Activated naive CD4-positive, alpha-beta T cell treated with anti-CD3 and anti-CD28 coated beads, Interleukin-2, amount 50 U/mL, for 24 hours (primary cell): ENCODE measurements around the gene CLECL1.
"Not testable (repeated sequence)": the region's sequence is repeated elsewhere in the genome, so short reads cannot be mapped to it uniquely, and the experiment has no call there.

Source experiments
- H3K27ac Mint-ChIP-seq: one replicate; pipeline ENCODE4 v1.8.0; 2021; ENCODE audit warnings: mild to moderate bottlenecking, mixed read lengths
- H3K27me3 Mint-ChIP-seq: one replicate; pipeline ENCODE4 v1.8.0; 2021; ENCODE audit warnings: mixed read lengths
- H3K36me3 Mint-ChIP-seq: one replicate; pipeline ENCODE4 v1.8.0; 2021; ENCODE audit warnings: mixed read lengths
- H3K4me1 Mint-ChIP-seq: one replicate; pipeline ENCODE4 v1.8.0; 2021; ENCODE audit warnings: mixed read lengths
- H3K4me3 Mint-ChIP-seq: one replicate; pipeline ENCODE4 v1.8.0; 2021; ENCODE audit warnings: mild to moderate bottlenecking, mixed read lengths
- H3K9me3 Mint-ChIP-seq: one replicate; pipeline ENCODE4 v1.8.0; 2021; ENCODE audit warnings: mixed read lengths

The CLECL1 gene

GRCh38 chr12:9697619-9698018, 35.3 kb downstream of the CLECL1 start:
- no peak overlapping the region for H3K4me3 Mint-ChIP-seq
- H3K36me3 Mint-ChIP-seq, result peaks cover 46% of the 10 kb centered on the region
- H3K27ac Mint-ChIP-seq, result peak overlapping the region; percentile 5
- H3K9me3 Mint-ChIP-seq, result peaks cover 12% of the 10 kb centered on the region
- peaks cover 58% of the 10 kb centered on the region for H3K4me1 Mint-ChIP-seq
- no peaks in the 10 kb centered on the region for H3K27me3 Mint-ChIP-seq

- Mint-ChIP-seq H3K27ac (peak overlapping the region; percentile 84), H3K36me3 (peaks cover 60% of the 10 kb centered on the region), H3K9me3 (peaks cover 15% of the 10 kb centered on the region), H3K4me1 (peaks cover 56% of the 10 kb centered on the region)
- H3K4me3 Mint-ChIP-seq, H3K27me3 Mint-ChIP-seq: not testable (repeated sequence)
Observed at GRCh38 chr12:9695661-9696060, 37.2 kb downstream of the CLECL1 start.

DNA sequence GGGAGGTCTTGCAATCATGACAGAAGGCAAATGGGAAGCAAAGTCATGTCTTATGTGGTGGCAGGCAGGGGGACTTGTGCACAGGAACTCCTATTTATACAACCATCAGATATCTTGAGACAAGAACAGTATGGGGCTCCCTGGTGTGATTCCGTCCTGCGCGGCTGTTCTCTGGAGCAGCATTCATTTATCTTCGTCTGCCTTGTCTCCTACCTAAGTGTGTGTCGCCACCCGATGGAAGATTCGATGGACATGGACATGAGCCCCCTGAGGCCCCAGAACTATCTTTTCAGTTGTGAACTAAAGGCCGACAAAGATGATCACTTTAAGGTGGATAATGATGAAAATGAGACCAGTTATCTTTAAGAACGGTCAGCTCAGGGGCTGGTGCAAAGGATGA, 37.7 kb downstream of the CLECL1 start:
- H3K4me3 Mint-ChIP-seq, H3K27me3 Mint-ChIP-seq, H3K27ac Mint-ChIP-seq: not testable (repeated sequence)
- Mint-ChIP-seq H3K36me3 (peaks cover 63% of the 10 kb centered on the region), H3K4me1 (peaks cover 54% of the 10 kb centered on the region), H3K9me3 (peaks cover 13% of the 10 kb centered on the region)

GRCh38 chr12:9694241-9694640, 38.7 kb downstream of the CLECL1 start:
- Mint-ChIP-seq H3K9me3 (peaks cover 20% of the 10 kb centered on the region), H3K4me3 (no peak overlapping the region), H3K27ac (no peak overlapping the region), H3K36me3 (peaks cover 71% of the 10 kb centered on the region), H3K4me1 (peaks cover 53% of the 10 kb centered on the region), H3K27me3 (no peaks in the 10 kb centered on the region)

DNA sequence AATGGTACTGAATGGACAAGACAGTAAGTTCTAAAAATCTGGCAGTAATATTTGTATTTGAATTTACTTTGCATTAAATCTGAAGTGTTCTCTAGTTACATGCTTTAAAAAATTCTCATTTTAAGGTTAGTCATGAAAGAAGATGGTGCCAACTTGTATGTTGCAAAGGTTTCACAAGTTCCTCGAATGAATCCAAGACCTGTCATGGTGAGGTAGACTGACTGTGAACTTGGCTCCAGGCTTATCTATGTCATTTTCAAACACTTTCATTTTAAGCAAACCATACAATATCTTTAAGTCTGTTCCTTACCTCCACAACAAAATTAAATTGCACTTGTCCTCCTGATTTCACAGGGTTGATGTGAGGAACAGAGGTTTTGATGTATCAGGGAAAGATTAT, 40.0 kb downstream of the CLECL1 start:
- no peak overlapping the region for H3K4me3 Mint-ChIP-seq
- peaks cover 20% of the 10 kb centered on the region for H3K9me3 Mint-ChIP-seq
- no peak overlapping the region for H3K27ac Mint-ChIP-seq
- H3K27me3 Mint-ChIP-seq, result no peaks in the 10 kb centered on the region
- peaks cover 72% of the 10 kb centered on the region for H3K36me3 Mint-ChIP-seq
- peaks cover 49% of the 10 kb centered on the region for H3K4me1 Mint-ChIP-seq

- H3K36me3 Mint-ChIP-seq, result peaks cover 75% of the 10 kb centered on the region
- peak overlapping the region; percentile 52 for H3K4me3 Mint-ChIP-seq
- peaks cover 81% of the 10 kb centered on the region for H3K4me1 Mint-ChIP-seq
- H3K9me3 Mint-ChIP-seq, result peaks cover 15% of the 10 kb centered on the region
- peak overlapping the region; percentile 74 for H3K27ac Mint-ChIP-seq
- no peaks in the 10 kb centered on the region for H3K27me3 Mint-ChIP-seq
Observed at GRCh38 chr12:9687228-9687627, 45.7 kb downstream of the CLECL1 start.

- Mint-ChIP-seq H3K4me1 (peaks cover 77% of the 10 kb centered on the region), H3K36me3 (peaks cover 72% of the 10 kb centered on the region), H3K27ac (peak overlapping the region; percentile 31), H3K27me3 (no peaks in the 10 kb centered on the region), H3K9me3 (peaks cover 14% of the 10 kb centered on the region), H3K4me3 (peak overlapping the region; percentile 63)
Observed at GRCh38 chr12:9685915-9686314, 47.0 kb downstream of the CLECL1 start.

GRCh38 chr12:9685366-9685765, 47.5 kb downstream of the CLECL1 start:
- Mint-ChIP-seq H3K4me3 (peak overlapping the region; percentile 74), H3K36me3 (peaks cover 72% of the 10 kb centered on the region), H3K27ac (peak overlapping the region; percentile 68), H3K4me1 (peaks cover 77% of the 10 kb centered on the region), H3K9me3 (peaks cover 17% of the 10 kb centered on the region)
- H3K27me3 Mint-ChIP-seq, result not testable (repeated sequence)

- H3K36me3 Mint-ChIP-seq, result peaks cover 70% of the 10 kb centered on the region
- H3K4me1 Mint-ChIP-seq, result peaks cover 79% of the 10 kb centered on the region
- H3K9me3 Mint-ChIP-seq, result peaks cover 14% of the 10 kb centered on the region
- H3K4me3 Mint-ChIP-seq, result peak overlapping the region; percentile 74
- peak overlapping the region; percentile 33 for H3K27ac Mint-ChIP-seq
- H3K27me3 Mint-ChIP-seq, result not testable (repeated sequence)
Observed at GRCh38 chr12:9682949-9683348, 49.9 kb downstream of the CLECL1 start.

- Mint-ChIP-seq H3K4me3 (peak overlapping the region; percentile 74), H3K36me3 (peaks cover 72% of the 10 kb centered on the region), H3K4me1 (peaks cover 83% of the 10 kb centered on the region), H3K27ac (peak overlapping the region; percentile 33), H3K9me3 (peaks cover 14% of the 10 kb centered on the region)
- H3K27me3 Mint-ChIP-seq, result not testable (repeated sequence)
Observed at GRCh38 chr12:9682508-9682907, 50.4 kb downstream of the CLECL1 start.

DNA sequence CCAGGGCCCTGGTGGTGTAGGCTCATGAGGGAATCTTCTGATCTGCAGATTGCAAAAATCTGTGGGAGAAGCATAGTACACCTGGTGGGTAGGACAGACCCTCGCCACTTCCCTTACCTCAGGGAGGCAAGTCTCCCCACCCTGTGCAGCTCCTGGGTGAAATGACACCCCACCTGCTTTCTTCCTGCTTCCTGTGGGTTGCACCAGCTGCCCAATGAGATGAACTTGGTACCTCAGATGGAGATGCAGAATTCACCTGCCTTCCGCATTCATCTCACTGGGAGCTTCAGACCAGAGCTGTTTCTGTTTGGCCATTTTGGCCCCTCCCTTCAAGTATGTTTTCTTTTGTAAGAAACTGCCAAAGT, 58.7 kb downstream of the CLECL1 start:
- Mint-ChIP-seq H3K4me3 (peak overlapping the region; percentile 90), H3K27ac (peak overlapping the region; percentile 76), H3K4me1 (peaks cover 39% of the 10 kb centered on the region), H3K36me3 (peaks cover 62% of the 10 kb centered on the region), H3K9me3 (no peaks in the 10 kb centered on the region), H3K27me3 (no peaks in the 10 kb centered on the region)

- Mint-ChIP-seq H3K36me3 (peaks cover 62% of the 10 kb centered on the region), H3K27ac (peak overlapping the region; percentile 98), H3K4me1 (peaks cover 36% of the 10 kb centered on the region), H3K4me3 (peak overlapping the region; percentile 90), H3K27me3 (no peaks in the 10 kb centered on the region), H3K9me3 (no peaks in the 10 kb centered on the region)
Observed at GRCh38 chr12:9673404-9674225, 59.3 kb downstream of the CLECL1 start.
